ENCODE data around the gene TAF1L.

The TAF1L gene

GRCh38 chr9:32590476-32590875 lies 45.0 kb downstream of the TAF1L start:
- no peak for DNase-seq

- DNase-seq: peak in 1 of 2 donors; percentile 29
These were observed 46.3 kb downstream of the TAF1L start for GRCh38 chr9:32589083-32589723.

- DNase-seq: no peak
These were observed 47.6 kb downstream of the TAF1L start for GRCh38 chr9:32587901-32588300.

- DNase-seq: no peak
These were observed 50.7 kb downstream of the TAF1L start for GRCh38 chr9:32584784-32585183.

- peak in 1 of 2 donors; percentile 10 for DNase-seq
These were observed 53.8 kb downstream of the TAF1L start for GRCh38 chr9:32581512-32582143.

- no peak for DNase-seq
These were observed 54.7 kb downstream of the TAF1L start for GRCh38 chr9:32580631-32581300.

GRCh38 chr9:32579706-32580331 lies 55.6 kb downstream of the TAF1L start:
- DNase-seq: peak; percentile 5 to 22
